Measurements from ENCODE around the gene BANF2. TPM values are rescaled to one million over a fixed set of nuclear protein-coding genes. Genes with fewer than 3 reads are reported as not detected.

BANF2 gene
- total RNA-seq, 1 donor from 2014 or later, result not detected

DNA sequence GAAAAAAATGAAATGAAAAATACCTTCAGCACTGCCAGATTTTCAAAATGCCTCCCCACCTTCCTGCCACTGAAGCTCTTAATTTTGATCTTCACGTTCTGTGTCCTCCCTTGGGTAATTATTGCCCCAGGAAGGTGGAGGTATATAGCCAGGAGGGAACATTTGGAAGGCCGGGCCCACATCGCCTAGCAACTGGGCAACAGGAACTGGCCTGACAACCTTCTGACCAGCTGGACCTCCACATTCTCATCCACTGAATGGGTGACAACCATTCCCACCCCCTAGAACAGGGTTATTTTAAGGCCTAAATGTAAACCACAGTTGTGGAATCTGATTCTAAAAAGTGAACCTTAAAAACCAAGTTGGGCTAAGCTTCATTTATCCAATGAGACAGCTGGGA lies 20.9 kb upstream of the BANF2 start:
- H2AFZ ChIP-seq (replicated peaks), result no peak overlapping the region
- Mint-ChIP-seq H3K27ac (no peak overlapping the region), H3K4me3 (no peak overlapping the region), H3K4me1 (peaks cover 20% of the 10 kb centered on the region), H3K27me3 (ENCODE audit: insufficient read depth, low read depth) (peaks cover 14% of the 10 kb centered on the region), H3K36me3 (peaks cover 13% of the 10 kb centered on the region), H3K9me3 (peaks cover 2% of the 10 kb centered on the region)
- H3K9me3 ChIP-seq (ENCODE audit: low read depth), result no peaks in the 10 kb centered on the region
- peaks cover 34% of the 10 kb centered on the region for H4K20me1 ChIP-seq (ENCODE audit: low read depth)
- no peaks in the 10 kb centered on the region for H3K27me3 ChIP-seq
- peaks cover 12% of the 10 kb centered on the region for H3F3A ChIP-seq (ENCODE audit: low read depth)
- H3K4me3 ChIP-seq, result no peak overlapping the region
- H3K27ac ChIP-seq, result no peak overlapping the region
- peaks cover 13% of the 10 kb centered on the region for H3K4me1 ChIP-seq
- peaks cover 46% of the 10 kb centered on the region for H3K79me2 ChIP-seq (ENCODE audit: low read depth)
- H3K36me3 ChIP-seq, result no peaks in the 10 kb centered on the region
- DNase-seq (ENCODE audit: low spot score), result no peak
- TF ChIP-seq EZH2phosphoT487 (IDR thresholded peaks at IDR 0.05), result no peak
- TF ChIP-seq EZH2 (IDR thresholded peaks at IDR 0.05), result no peak
- TF ChIP-seq, protein P1, sequence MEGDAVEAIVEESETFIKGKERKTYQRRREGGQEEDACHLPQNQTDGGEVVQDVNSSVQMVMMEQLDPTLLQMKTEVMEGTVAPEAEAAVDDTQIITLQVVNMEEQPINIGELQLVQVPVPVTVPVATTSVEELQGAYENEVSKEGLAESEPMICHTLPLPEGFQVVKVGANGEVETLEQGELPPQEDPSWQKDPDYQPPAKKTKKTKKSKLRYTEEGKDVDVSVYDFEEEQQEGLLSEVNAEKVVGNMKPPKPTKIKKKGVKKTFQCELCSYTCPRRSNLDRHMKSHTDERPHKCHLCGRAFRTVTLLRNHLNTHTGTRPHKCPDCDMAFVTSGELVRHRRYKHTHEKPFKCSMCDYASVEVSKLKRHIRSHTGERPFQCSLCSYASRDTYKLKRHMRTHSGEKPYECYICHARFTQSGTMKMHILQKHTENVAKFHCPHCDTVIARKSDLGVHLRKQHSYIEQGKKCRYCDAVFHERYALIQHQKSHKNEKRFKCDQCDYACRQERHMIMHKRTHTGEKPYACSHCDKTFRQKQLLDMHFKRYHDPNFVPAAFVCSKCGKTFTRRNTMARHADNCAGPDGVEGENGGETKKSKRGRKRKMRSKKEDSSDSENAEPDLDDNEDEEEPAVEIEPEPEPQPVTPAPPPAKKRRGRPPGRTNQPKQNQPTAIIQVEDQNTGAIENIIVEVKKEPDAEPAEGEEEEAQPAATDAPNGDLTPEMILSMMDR (IDR thresholded peaks at IDR 0.05), result no peak
- no peak overlapping the region for H3K4me2 ChIP-seq
- no peak overlapping the region for H3K9ac ChIP-seq

DNA sequence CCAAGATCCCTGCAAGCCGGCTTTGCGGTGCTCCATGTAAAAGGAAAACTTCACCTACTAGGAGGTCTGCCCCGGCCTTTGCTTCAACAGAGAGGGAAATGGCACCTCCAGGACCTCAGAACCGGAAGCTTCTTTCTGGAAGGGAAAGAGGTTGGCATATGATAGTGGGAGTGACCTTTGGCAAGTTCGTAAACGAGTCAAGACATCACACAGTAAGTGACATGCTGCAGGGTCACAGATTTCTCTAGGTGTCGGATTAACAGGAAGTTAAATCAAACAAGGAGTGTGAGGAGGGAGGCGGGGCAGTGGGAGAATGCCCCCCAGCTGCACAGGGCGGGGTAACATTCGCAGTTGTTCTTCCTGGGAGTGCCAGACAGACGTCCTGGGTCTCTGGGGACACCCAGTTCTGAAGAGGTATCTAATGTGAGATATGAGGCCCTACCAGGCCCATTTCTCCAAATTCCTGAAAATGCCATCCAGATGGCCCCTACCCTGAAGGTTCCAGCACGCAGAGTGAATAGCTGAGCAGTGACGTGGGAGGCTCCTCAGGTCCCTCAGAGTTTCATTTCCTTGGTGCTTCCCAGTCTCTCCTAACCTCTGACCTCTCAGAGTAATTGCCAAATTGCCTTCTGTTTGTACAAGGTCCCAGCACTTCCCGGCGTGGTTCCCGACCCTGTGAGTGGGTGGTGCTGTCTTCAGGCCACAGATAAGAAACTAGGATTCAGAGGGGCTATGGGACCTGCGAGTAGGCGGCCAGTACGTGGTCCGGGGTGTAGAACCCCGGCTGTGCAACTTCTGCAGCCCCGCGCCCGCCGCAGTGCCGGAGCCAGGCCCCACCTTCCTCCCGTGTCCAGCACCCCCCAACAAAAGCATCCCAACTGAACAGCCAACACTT lies 19.6 kb upstream of the BANF2 start:
- Histone ChIP-seq H3K4me1 (peaks cover 13% of the 10 kb centered on the region), H3K9ac (no peak overlapping the region), H3F3A (ENCODE audit: low read depth) (peaks cover 12% of the 10 kb centered on the region), H3K27me3 (peaks cover 6% of the 10 kb centered on the region), H3K36me3 (no peaks in the 10 kb centered on the region), H3K79me2 (ENCODE audit: low read depth) (peaks cover 39% of the 10 kb centered on the region), H3K27ac (no peak overlapping the region), H3K4me3 (peak overlapping the region; percentile 72), H2AFZ (replicated peaks) (no peak overlapping the region), H3K9me3 (ENCODE audit: low read depth) (no peaks in the 10 kb centered on the region), H4K20me1 (ENCODE audit: low read depth) (peaks cover 28% of the 10 kb centered on the region), H3K4me2 (peak overlapping the region; percentile 93)
- TF ChIP-seq EZH2phosphoT487 (IDR thresholded peaks at IDR 0.05) (no peak), EZH2 (IDR thresholded peaks at IDR 0.05) (no peak)
- TF ChIP-seq, protein P1 (IDR thresholded peaks at IDR 0.05), result no peak
- peak; percentile 35 for DNase-seq (ENCODE audit: low spot score)
- H3K9me3 Mint-ChIP-seq, result peaks cover 2% of the 10 kb centered on the region
- peaks cover 20% of the 10 kb centered on the region for H3K4me1 Mint-ChIP-seq
- peak overlapping the region; percentile 90 for H3K4me3 Mint-ChIP-seq
- H3K27ac Mint-ChIP-seq, result no peak overlapping the region
- H3K36me3 Mint-ChIP-seq, result peaks cover 10% of the 10 kb centered on the region
- H3K27me3 Mint-ChIP-seq (ENCODE audit: insufficient read depth, low read depth), result peaks cover 19% of the 10 kb centered on the region

DNA sequence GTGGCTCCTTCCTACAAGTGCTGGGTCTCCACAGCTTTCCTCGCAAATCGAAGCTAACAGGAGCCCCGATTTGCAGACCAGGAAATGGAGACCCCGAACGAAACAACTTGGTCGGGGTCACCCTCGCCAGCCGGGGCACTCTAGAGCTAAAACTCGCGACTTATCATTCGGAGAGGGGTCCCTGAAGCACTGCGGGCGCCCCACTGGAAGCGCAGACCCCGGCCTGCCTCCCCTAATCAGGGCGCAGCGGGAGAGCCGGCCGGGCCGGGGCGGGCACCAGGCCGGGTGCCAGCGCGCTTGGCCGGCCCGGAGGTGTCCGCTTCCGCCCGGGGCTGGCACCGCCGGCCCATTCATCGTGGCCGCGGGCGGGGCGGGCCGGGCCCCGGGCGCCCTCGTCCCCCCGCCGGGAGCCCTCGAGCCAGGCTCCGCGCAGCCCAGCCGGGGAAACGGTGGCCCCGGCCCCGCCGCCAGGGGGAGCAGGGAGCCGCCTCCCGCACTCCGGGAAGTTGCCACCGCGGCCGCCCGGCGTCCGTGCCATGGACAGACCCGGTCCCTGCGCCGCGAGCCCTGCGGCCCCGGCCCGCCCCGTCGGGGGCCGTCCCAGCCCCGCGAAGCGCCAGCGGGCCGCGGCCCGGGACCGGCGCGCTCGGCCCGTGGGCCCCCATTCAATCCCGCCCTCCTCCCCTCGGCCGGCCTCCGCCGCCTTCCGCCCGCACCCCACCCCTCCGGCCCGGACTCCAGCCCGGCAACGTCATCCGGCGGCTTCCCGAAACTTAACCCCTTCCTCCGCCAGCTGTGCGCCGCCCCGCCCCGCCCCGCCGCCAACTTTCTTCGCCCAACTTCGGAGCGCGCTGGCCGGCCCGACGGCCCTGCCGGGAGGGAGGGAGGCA lies 18.7 kb upstream of the BANF2 start:
- H3K27me3 Mint-ChIP-seq (ENCODE audit: insufficient read depth, low read depth), result peaks cover 23% of the 10 kb centered on the region
- peaks cover 28% of the 10 kb centered on the region for H4K20me1 ChIP-seq (ENCODE audit: low read depth)
- H3K36me3 Mint-ChIP-seq, result peaks cover 8% of the 10 kb centered on the region
- peaks cover 6% of the 10 kb centered on the region for H3K27me3 ChIP-seq
- TF ChIP-seq, protein P1 (IDR thresholded peaks at IDR 0.05), result peak; percentile 59
- TF ChIP-seq EZH2phosphoT487 (IDR thresholded peaks at IDR 0.05), result no peak
- H3K4me2 ChIP-seq, result peak overlapping the region; percentile 93
- peak overlapping the region; percentile 72 for H3K4me3 ChIP-seq
- H3K27ac ChIP-seq, result no peak overlapping the region
- H2AFZ ChIP-seq (replicated peaks), result peak overlapping the region; percentile 78
- H3K4me1 ChIP-seq, result peaks cover 13% of the 10 kb centered on the region
- peak overlapping the region; percentile 90 for H3K4me3 Mint-ChIP-seq
- H3K27ac Mint-ChIP-seq, result no peak overlapping the region
- H3K4me1 Mint-ChIP-seq, result peaks cover 20% of the 10 kb centered on the region
- H3K9me3 Mint-ChIP-seq, result peaks cover 2% of the 10 kb centered on the region
- no peak overlapping the region for H3K9ac ChIP-seq
- DNase-seq (ENCODE audit: low spot score), result peak; percentile 91
- peaks cover 39% of the 10 kb centered on the region for H3K79me2 ChIP-seq (ENCODE audit: low read depth)
- H3F3A ChIP-seq (ENCODE audit: low read depth), result peaks cover 12% of the 10 kb centered on the region
- H3K9me3 ChIP-seq (ENCODE audit: low read depth), result no peaks in the 10 kb centered on the region
- H3K36me3 ChIP-seq, result no peaks in the 10 kb centered on the region
